ENCODE results near the gene YIF1B.

The YIF1B gene

GRCh38 chr19:38273499-38273898 is 42.2 kb downstream of the YIF1B start:
- no peak for DNase-seq

DNA sequence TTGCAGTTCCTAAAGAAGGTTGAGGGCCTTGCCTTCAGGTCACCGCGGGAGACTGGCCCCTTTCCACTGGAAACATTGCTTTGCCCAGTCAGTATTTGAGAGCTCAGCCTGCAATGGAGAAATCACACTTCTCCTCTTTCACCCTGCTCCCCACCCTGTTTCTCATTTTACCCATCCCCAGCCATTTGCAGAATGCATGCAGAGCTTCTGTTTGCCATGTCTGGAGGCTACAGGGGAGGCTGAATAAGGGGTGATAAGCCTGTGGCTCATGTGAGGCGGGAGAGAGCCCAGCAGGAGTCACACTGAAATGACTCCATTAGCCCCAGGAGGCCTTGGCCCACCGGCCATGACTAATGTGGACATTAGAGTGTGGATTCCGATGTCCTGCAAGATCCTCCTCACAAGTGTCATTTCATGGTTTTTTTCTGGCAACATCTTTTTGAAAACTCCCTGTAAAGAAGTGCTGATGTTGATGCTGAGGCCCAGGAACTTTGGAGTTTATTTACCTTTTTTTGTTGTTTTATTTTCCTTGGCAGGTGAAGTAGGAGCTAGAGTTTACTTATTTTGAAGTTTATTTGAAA is 45.1 kb downstream of the YIF1B start:
- DNase-seq, result peak; percentile 88

DNA sequence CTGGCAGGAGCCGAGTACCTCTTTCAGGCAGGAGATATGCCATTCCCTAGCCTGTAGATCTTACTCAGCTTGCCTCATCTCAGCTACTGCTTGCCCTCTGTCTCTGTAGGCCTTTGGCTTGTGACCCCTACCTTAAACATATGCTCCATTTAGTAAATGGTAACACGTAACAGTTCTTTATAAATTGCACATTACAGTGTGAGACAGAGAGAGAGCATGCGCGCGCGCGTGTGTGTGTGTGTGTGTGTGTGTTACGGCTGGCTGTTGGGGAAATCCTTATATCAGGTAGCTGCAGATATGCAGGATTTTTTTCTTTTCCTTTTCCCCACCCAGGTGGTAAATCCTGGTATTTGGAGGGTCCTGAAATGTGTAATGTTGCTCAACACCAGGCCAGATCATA is 47.2 kb downstream of the YIF1B start:
- DNase-seq, result no peak

DNA sequence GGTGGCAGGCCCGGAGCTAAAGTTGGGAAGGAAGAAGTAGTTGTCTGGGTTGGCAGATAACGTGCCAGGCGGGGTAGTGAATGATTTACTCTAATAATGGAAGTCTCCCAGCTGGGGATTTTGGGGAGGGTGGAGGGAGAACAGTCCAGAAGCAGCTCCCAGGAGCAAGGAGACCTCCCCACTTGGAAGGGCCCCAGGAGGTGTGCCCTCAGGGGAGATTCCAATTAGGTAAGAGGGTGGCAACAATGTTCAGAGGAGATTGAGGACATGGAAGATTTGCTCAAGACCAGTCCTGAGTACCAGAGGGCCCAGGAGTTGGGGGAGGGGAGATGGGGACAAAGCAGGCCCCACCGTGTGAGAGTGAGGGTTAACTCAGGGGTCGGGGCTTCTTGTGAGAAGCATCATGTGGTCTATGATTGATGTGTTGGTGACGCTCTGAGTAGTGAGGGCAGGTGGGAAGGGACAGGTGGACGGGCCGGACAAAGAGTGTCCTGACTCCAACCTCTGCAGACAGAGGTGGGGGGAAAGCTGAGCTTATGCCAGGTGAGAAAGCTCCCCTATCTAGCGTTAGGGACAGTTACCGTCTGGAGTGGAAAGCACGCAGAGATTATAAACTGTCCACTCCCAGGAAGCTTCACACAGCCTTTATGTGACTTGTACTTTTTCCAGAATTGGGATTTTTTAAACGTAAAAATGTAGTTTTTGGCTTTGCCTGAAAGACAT is 47.8 kb downstream of the YIF1B start:
- no peak for DNase-seq

- DNase-seq, result peak; percentile 70
These were observed 48.7 kb downstream of the YIF1B start for GRCh38 chr19:38266981-38267597.

DNA sequence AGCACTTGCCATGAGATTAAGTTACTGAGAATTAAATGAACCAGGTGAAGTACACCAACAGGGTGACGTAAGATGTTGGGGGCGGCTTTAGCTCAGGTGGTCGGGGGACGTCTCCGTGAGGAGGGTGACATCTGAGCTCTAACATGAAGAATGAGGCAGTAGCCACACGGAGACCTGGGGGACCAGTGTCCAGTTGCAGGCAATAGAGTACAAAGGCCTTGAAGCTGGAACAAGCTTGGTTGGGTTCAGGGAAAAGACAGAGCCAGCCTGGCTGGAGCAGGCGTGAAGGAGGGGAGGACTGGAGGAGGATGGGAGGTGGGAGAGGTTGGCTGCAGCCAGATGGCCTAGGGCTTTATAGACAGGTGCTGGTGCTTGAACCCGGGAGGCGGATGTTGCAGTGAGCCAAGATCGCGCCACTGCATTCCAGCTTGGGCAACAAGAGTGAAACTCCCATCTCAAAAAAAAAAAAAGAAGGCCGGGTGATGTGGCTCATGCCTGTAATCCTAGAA is 49.8 kb downstream of the YIF1B start:
- no peak for DNase-seq

- DNase-seq, result no peak
These were observed 50.4 kb downstream of the YIF1B start for GRCh38 chr19:38265213-38265861.

GRCh38 chr19:38264486-38265212 is 51.1 kb downstream of the YIF1B start, which contains the start of gene SPINT2:
TSS of gene SPINT2 (plus strand) at chr19:38264573. CDS start at chr19:38264893, 320 bp downstream.
- no peak for DNase-seq

DNA sequence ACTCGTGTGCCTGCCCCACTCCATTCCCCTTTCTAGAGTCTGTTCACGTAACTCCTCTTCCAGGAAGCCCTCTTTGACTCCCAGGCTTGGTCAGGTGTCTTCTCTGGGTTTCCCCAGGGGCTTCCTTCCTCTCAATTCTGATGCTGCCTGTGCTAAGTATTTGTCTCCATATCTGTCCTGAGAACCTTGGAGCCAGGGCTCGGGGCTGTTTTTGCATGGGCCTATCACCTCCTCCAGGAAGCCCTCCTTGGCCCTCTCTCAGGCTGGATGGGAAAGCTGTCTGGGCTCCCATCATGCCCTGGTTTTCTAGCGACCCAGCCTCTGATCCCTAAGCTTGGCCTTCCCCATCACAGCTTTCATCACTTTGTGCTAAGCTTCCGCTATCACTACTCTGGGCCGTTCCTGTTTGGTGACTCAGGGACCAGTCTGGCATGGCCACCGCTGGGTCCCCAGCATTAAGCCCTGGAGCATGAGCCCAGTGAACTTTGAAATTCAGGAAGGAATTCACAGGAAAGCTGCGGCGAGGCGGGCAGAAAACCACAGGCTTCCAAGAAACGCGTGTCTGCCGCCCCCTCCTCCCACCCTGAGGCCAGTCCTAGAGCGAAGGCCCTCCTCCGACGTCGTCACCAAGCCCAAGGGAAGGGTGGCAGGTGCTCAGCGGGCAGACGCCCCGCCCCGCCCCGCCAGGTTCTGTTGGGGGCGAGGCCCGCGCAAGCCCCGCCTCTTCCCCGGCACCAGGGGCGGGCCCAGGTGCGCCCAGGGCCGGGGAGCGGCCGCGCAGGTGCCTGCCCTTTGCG is 51.9 kb downstream of the YIF1B start:
- peak; percentile 97 for DNase-seq

DNA sequence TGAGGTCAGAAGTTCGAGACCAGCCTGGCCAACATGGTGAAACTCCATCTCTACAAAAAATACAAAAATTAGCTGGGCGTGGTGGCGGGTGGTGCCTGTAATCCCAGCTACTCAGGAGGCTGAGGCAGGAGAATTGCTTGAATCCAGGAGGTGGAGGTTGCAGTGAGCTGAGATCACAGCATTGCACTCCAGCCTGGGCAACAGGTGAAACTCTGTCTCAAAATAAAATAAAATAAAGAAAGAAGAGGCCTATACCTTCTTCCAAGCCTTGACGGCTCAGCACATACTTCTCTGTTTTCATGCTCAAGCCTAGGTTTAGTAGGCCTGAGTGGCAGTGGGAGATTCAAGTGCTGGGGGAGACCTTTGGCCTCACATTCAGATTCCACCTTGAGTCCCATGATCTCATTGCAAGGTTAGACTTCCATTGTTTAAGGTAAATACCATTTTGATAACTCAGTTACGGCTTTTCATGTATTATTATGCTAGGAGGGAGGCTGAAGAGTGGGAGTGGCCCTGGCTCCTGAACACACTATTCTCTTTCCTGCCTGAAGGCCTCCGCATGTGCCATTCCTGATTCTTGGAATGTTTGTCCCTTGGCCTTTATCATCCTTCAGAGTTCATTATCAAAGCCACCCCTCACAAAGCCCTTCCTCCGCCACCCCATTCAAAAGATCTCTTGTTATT is 53.0 kb downstream of the YIF1B start:
- no peak for DNase-seq

DNA sequence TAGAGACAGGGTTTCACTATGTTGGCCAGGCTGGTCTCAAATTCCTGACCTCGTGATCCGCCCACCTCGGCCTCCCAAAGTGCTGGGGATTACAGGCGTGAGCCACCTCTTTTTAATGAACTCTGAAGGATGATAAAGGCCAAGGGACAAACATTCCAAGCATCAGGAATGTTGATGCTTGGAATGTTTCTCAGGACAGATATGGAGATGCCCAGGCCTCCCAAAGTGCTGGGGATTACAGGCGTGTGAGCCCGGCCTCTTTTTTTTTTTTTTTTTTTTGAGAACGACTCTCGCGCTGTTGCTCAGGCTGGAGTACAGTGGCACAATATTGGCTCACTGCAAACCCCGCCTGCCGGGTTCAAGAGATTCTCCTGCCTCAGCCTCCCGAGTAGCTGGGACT is 53.8 kb downstream of the YIF1B start:
- peak; percentile 53 for DNase-seq

GRCh38 chr19:38255383-38256014 is 60.2 kb downstream of the YIF1B start:
- DNase-seq, result peak; percentile 59

GRCh38 chr19:38253788-38254187 is 62.0 kb downstream of the YIF1B start:
- no peak for DNase-seq
